MM.1S (cell line): Measurements from ENCODE around the gene EPHA6.
"Not testable (repeated sequence)": the region's sequence is repeated elsewhere in the genome, so short reads cannot be mapped to it uniquely, and the experiment has no call there.

Experiments used
- CTCF ChIP-seq: fragments of 300-600 bp; sonication (generic); IDR thresholded peaks from 2 replicates; pipeline ENCODE4 v1.5.1; 2016; ENCODE audit warnings: antibody characterized with exemption, low read length, mixed read lengths
- EZH2phosphoT487 ChIP-seq: fragments of 300-600 bp; sonication (generic); IDR thresholded peaks from 2 replicates; pipeline ENCODE4 v1.6.1; 2018; ENCODE audit warnings: antibody characterized with exemption, low read length

GRCh38 chr3:96983716-96984115 is 169.3 kb downstream of the EPHA6 start:
- not testable (repeated sequence) for TF ChIP-seq CTCF, EZH2phosphoT487
